GM18507 (cell line): ENCODE data around the gene TBL1XR1.
"Not testable (repeated sequence)": the region's sequence is repeated elsewhere in the genome, so short reads cannot be mapped to it uniquely, and the experiment has no call there.

Experiments used
- DNase-seq: peaks from one replicate; pipeline ENCODE4 v3.0.0; 2011; ENCODE audit warnings: low read depth; ENCODE audit not compliant: insufficient read length; ENCODE audit errors: extremely low spot score
- FAIRE-seq: peaks from 2 replicates; lab custom pipeline; 2011; peaks lifted over from hg19 to GRCh38; lab: Jason Lieb, UNC

TBL1XR1 gene

DNA sequence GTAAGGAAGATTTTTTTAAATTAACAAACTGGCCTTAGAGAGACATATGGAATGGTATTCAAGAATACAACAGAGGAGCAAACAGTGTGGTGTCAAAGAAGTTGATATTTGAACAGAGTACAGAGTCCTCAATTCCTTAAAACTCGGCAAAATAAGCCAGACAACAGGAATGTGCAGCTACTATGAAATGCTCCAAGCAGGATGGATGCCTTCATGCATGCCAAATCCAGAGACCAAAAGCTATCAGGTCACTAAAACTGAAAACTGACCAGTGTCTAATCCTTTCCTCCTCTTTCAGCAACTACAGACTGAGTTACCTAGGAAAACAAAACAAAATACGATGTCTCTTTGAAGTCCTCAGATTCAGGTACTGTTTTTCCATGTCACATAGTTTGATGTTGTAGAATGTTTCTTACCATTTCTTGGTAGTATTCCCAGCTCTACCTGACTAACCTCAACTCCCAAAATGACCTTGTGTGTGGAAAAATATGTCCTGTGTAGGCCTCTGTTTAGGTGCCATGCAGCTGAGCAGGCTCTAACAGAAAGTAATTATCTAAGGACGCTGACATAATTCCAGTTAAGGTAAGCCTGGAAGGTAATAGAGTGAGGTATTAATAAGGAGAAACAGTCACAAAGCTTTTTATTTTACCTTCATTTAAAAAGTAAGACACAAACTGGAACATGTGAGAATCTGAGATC is 46.9 kb downstream of the TBL1XR1 start:
- FAIRE-seq (no peak), DNase-seq (no peak)

DNA sequence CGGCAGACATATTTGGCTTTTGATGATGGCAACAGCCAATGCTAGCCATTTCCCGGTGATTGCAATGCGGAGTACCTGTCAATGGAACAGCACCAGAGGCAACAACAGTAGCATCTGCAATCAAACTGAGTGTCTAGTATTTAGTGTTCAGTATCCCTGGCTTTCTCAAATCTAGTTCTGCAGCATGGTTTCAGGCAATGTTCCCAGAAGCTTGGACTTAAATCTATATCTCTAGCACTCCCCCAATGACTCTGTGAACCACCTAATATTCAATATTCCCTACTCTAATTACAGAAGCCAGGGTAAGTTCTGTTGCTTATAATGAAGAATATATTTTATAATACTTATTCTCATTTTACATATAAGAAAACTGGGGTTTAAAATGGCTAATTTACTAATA is 48.2 kb downstream of the TBL1XR1 start:
- DNase-seq: no peak
- no peak for FAIRE-seq

DNA sequence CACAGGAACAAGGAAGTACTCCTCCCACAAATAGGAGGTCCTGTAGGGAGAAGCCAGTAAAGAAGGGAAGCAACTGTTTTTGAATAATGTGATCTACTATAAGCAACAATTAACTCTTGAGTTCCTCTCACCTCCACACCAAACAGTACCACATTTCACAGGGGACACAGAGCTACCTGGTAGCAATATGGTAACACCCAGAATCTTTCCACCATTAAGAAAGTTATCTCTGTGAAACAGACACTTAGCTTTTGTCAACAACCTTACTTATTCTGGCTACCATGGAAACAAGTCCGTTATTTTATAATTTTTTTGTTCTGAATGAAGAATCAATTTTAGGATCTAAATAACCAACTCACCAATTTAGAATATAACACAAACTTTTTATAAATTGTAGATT is 49.5 kb downstream of the TBL1XR1 start:
- DNase-seq: no peak
- no peak for FAIRE-seq

DNA sequence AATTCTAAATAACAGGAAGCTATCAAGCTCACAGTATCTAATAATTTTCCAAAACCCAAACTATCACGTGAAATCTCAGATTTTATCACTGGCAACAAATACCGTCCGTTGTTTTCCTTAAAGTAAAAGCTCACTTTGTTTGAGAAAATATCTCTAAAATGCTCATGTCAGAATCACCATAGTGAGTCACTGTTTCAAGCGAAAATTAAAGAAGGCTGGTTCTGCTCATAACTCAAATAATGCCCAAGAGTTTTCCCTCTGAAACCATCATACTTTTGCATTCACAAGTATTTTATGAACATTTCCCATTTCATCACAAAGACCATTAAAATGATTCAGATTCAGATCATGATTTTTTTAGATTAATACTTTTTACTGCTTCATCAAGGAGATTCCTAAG is 50.6 kb downstream of the TBL1XR1 start:
- DNase-seq (no peak), FAIRE-seq (no peak)

DNA sequence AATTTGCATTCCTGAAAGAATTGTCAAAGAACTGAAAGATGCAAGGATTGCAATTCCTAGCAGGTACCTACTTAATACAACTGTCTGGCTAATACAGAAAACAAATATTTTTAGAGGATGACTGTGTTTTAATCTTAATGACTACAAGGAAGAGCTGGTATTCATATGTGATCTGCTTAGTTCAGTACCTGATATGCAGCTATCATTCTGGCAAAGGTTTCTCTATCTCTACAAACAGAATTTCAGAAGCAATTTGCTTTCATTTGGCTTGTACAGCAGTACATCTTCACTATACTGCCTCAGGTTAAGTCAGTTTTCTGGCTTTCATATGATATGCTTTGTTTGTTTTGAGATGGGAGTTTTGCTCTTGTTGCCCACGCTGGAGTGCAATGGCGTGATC is 51.3 kb downstream of the TBL1XR1 start:
- peak; percentile 63 for FAIRE-seq
- no peak for DNase-seq

DNA sequence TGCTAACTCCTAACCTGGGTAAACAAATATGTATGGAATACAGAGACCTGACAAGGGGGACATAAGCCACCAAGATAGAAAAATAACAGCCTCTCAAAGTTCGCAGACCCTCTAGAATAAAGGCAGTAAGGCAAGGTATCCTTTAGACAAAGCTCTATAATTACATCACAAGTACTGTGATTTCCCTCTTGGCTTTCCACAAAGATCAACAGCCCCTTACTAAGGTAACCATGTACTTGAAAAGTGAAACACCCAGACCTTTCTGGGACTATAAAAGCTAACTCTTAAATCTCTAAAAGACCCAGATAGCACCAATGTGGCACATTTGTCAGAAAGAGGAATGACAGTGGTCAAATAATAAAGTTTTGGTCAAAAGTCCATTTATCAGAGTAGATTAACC is 51.9 kb downstream of the TBL1XR1 start:
- DNase-seq (no peak), FAIRE-seq (peak; percentile 38)

DNA sequence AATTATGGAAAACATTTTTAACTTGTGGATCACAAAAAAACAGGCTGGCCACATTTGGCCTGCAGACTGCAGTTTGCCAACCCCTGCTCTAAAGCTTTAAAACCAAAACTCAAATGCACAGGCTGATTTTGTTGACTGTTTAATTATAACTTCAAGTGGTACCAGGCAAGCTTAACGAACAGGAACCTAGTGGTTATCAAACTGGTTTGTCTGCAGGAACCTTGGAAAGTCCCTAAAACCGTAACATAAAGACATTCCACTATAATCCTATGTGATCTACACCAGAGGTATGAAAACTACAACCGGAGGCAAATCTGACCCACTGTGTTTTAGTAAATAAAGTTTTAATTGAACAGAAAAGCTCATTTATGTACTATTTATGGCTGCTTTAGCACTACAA is 52.4 kb downstream of the TBL1XR1 start:
- DNase-seq (peak; percentile 18), FAIRE-seq (peak; percentile 86)

DNA sequence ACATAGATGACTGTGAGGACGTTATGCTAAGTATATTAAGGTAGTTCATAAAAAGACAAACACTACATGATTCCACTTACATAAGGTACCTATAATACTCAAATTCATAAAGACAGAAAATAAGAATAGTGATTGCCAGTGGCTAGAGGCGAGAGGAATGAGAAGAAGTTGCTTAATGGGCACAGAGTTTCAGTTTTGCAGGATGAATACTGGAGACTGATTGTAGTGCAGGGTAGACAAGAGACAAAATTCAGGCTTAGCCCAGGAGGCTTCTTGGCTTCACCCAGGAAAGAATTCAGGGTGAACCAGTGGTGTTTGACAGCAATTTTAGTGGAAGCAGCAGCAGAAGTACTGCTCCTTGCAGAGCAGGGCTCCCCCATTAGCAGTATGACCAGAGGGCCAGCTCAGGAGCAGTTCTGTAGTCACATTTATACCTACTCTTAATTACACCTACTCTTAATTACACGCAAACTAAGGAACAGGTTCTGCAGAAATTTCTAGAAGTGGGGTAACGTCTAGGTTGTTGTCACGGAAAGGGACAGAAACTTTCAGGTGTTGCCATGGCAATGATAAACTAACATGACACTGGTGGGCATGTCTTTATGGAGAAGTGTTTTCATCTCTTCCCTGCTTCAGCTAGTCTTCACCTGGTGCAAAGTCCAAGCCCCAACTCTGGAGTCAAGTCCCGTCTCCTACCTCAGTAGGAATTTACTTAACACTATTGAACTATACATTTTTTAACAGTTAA is 55.2 kb downstream of the TBL1XR1 start:
- FAIRE-seq (peak; percentile 9), DNase-seq (no peak)

DNA sequence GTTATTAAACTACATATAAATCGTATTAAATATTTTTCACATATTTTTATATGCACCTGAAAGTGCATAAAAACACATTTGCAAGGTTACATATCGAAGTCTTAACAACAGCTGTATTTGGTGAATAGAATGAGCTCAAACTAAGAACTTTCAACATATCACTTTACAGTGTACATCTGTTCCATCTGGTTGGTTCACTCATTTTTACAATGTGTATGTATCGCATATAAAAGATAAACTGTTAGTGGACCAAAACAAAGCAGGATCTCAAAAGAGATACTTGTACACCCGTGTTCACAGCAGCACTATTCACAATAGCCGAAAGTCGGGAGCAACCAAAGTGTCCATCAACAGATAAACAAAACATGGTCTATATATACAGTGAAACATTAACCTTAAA is 55.8 kb downstream of the TBL1XR1 start:
- FAIRE-seq: no peak
- no peak for DNase-seq

DNA sequence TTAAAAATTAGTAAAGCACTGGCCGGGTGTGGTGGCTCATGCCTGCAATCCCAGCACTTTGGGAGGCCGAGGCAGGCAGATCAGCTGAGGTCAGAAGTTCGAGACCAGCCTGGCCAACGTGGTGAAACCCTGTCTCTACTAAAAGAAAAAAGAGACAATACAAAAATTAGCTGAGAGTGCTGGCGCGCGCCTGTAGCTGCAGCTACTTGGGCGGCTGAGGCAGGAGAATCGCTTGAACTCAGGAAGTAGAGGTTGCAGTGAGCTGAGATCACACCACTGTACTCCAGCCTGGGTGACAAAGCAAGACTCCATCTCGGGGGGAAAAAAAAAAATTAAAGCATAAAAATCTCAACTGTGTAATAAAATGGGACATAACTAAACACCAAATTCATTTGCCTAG is 58.1 kb downstream of the TBL1XR1 start:
- DNase-seq, FAIRE-seq: not testable (repeated sequence)

DNA sequence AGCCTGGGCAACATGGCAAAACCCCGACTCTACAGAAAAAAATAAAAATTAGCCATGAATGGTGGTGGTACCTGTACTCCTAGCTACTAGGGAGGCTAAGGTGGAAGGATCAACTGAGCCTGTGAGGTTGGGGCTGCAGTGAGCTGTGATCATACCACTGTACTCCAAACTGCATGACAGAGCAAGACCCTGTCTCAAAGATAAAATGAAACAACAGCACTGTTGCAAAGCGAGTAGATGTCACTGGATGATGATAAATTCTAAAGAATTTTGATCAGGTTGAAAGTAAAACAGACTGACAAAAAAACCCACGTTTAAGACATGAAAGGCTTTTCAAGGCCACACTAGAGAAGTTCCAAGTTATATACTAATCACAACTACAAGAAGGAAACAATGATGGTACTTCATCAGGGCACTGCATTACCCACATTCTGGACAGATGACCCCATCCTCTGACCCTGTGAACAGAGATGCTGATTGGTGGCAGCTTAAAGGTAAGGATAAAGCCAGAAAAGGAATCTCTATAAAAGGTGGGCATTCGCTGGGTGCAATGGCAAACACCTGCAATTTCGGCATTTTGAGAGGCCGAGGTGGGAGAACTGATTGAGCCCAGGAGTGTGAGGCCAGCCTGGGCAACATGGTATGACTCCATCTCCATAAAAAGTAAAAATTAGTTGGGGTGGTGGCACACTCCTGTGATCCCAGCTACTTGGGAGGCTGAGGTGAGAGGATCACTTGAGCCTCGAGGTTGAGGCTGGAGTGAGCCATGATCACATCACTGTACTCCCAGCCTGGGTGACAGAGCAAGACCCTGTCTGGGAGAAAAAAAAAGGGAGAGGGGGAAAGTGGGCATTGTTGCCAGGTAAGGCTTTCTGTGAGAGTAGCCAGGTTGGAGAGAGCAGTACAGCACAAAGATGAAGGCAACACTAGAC is 59.2 kb downstream of the TBL1XR1 start:
- FAIRE-seq: no peak
- DNase-seq: no peak

DNA sequence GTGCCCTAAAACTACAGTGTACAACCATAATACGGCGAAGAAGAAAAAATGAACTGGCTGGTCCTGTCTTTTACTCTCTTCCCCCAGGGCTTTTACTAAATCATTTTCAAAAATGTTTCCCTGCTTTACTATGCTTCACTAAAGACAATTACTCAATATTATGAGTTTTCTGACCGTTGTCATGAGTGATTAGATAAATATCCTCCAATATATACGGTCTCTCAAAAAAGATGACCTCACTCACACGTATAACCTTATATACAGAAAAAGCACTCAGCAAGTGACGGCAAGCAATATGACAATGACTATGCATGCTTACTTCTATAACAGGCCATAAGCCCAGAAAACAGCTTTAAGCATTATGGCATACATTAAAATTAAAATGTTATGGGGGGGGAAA is 60.5 kb downstream of the TBL1XR1 start:
- no peak for DNase-seq

DNA sequence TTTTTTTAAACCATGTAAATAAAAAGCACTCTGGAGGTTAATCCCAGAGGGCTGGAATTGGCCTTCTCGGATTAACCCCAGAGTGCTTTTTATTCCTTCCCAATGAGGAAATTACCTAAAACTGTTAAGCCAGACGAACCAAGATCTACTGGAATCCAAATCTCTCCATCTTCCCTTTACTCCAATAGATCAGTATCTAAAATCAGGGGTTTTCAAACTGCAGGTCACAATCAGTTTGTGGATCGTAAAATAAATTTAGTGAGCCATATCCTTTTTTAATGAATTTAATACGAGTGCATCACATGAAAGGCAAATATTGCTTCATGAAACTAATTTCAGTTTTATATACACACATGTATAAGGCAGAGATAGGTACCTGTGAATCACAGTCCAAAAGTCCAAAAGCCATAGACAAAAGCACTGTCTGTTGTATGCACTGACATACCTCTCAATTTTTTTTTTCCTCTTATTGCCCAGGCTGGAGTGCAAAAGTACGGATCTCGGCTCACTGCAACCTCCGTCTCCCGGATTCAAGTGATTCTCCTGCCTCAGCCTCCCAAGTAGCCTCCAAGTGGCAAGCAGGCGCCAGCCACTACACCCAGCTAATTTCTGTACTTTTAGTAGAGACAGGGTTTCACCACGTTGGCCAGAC is 61.3 kb downstream of the TBL1XR1 start:
- FAIRE-seq: no peak

More for the DNA sequence above, 60.5 kb downstream of the TBL1XR1 start:
- no peak for FAIRE-seq

DNA sequence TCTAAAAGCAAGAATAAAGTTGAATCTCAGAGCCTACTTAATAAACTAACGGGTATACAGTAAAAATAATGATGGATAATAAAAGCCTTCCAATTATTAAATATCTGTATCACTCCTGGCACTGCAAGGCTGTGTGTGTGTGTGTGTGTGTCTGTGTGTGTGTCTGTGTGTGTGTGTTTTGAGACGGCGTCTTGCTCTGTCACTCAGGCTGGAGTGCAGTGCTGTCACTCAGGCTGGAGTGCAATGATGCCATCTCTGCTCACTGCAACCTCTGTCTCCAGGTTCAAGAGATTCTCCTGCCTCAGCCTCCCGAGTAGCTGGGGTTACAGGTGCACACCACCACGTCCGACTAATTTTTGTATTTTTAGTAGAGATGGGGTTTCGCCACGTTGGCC is 62.5 kb downstream of the TBL1XR1 start:
- DNase-seq (no peak), FAIRE-seq (no peak)

More for the DNA sequence above, 61.3 kb downstream of the TBL1XR1 start:
- DNase-seq: no peak

DNA sequence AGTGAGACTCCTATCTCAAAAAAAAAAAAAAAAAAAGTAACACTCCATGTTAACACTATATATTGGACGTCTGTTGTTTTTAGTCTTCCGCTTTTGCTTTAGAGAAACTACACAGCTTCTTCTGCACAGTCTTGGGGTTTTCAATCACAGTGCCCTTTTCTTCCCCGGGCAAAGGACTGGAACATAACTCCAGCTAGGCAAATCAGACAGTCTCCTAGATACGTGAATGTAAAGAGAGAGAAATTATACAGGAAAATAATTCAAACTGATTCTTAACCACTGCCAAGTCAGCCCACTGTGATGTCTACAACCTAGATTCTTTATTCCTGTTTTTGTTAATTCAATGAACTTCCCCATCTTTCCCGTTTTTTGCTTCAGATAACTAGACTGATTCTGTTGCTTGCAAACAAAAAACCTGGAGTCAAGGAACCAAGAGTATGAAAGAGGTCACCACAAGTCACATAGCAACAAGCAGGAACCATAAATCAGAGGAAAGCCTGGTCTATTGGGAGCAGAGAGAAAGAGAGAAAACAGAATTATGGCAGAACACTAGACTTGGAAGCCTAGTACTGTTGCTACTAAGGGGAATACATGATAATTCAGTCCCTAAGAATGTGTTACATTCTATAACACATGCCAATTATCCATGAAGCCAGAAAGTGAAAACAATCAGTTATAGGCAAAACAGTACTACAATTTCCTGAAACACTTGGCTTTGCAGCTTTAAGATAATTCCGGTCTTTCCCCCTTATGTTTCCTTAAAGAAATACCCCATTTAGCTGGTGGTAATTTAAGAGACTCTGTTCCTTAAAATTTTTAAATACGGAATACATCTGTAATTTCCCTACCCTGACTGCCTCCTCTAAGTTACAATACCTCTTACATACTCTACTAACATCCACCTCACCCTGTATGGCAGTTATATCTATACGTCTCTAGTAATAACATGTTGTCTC is 63.1 kb downstream of the TBL1XR1 start:
- no peak for DNase-seq
- FAIRE-seq: no peak

DNA sequence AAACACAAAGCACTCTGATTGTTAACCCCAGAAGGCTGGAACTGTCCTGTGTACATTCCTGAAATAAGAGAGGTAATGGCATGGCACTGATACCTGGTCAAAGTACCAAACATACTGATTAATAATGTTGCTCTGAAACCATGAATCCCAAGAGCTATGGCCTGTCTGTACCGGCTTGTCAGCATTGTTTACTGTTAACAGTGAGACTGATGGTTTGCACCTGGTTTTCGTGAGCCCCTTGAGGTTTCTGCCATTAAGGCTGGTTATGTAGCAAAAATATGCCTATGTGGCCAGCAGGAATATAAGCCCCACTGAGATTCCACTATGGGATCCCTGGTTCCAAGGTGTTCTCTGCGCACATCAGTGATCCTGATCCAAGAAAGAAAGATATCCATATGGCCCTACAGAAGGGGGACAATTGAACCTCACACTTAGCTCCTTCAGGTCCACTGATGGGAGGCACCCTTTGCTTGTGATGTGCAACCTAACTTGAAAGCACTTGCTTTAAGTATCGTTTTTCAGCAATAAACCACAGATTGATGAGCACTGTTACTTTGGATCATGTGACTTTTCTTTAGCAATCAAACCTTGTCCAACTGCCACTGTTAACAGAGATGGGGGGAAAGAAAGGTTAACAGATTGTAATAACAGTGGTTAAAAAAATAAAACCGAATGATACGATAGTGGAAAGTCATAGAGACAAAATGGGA is 65.2 kb downstream of the TBL1XR1 start:
- FAIRE-seq: no peak
- no peak for DNase-seq

DNA sequence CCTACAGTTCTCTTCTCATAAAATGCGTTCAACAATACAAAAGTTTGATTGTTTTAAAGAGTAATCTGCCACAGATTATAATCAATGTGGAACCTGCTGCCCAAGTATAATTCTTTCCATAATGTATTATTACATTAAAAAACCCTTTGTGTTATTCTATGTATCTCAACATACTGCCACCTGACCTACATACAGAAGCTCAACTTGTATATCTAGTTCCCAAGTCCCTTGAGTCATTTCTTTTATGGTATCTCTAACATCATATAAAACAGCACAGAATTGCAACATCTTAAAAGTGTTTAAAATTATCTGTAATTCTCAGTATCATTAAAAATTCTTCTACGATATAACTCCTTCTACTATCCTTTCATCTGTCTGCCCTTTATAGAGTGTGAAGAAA is 70.3 kb downstream of the TBL1XR1 start:
- DNase-seq: no peak
- FAIRE-seq: no peak
